Activated CD4-positive, alpha-beta T cell treated with anti-CD3 and anti-CD28 coated beads for 48 hours (primary cell): ENCODE results near the gene EEF1AKMT1.
"Not testable (repeated sequence)": the region's sequence is repeated elsewhere in the genome, so short reads cannot be mapped to it uniquely, and the experiment has no call there.

ENCODE experiments used
- DNase-seq: peaks from one replicate; pipeline ENCODE4 v3.0.0-alpha.2; 2020

EEF1AKMT1 gene

DNA sequence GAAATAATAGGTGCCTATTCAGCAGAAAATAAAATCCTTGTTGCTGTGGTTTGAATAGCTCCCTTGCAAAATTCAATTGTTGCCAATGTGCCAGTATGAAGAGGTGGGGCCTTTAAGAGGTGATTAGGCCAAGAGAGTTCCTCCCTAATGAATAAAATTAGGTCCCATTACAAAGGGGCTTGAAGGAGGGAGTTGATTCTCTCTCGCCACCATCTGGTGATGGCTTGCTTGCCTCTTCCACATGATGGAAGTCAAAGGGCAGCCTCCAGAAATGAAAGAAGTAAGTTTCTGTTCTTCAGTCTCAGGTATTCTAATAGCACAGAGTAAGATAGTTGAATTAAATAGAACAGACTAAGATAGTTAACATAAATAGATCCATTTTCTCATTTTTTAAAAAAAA lies 3.0 kb upstream of the EEF1AKMT1 start:
- no peak for DNase-seq

DNA sequence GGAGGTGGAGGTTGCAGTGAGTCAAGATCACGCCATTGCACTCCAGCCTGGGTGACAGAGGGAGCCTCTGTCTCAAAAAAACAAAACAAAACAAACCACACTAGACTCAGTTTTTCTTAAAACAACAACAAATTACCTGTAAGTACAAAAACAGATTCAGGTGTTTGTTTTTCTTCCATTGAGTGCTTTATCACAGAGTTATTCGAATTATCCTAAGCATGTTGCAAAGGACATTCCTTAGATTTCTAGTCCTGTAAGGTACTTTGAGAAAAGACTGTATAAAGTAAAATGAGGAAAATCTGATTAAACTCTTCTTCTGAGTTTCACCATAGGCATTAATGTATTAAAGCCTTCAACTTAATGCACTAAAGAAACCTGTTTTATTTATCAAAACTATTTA lies 2.2 kb upstream of the EEF1AKMT1 start:
- DNase-seq, result no peak

DNA sequence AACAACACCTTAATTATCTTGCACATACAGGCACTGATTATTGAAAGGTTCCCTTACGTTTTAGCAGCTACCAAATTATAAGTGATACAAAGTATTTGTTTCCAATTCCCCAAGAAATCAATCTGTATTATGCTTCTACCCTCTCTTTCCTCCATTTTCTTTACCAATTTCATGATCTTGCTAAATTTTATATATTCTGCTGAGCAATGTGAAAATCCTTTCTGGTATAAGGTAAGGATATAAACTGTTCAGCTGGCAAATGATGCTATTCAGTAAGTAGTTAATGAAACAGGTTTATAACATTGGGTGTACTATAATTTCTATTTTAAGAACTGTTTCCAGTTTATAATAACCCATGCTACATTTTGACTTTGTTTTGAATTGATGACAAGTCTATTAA lies 985 bp upstream of the EEF1AKMT1 start:
- no peak for DNase-seq

DNA sequence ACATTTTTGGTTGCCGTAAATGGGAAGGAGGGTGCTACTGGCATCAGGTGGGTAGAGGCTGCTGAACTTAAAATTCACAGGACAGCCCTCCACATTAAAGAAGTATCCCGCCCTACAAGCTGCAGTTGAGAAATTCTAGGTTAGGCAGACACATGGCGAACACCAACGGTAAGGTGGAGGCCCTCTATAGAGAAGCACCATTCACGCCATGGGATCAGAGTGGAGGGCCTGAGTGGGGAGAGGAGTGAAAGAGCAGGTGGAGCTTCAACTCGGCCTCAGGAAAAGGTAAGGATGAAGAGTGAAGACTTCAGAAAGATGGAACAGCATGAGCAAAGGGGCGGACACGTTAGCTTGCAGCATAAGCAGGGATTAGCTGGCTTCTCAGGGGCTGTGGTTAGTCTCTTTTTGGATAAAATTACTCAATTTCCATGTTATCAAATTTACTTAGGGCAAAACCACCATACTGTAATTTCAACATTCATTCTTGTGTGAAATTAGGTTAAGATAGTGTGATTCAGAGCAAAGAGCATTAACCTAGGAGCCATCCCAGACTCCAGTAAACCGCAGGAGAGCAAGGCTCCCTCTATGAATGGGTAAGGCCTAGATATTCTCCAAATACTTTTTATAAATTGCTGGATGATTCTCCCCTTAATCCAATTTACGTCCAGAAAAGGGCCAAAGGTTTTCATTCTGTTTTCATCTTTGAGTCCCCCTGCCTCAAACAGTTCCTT lies 1.2 kb downstream of the EEF1AKMT1 start:
- DNase-seq, result peak; percentile 12

DNA sequence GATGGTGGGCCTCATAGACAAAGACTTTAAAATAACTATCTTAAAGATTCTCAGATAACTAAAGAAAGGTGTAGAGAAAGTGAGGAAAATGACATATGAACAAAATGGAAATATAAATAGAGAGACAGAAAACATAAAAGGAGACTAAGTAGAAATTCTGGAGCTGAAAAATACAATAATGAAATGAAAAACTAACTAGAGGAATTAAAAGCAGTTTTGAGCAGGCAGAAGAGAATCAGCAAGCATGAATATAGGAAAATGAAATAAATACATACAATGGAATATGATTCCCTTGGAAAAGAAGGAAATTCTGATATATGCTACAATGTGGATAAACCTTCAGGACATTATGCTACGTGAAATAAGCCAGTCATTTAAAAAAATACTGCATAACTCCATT lies 3.9 kb downstream of the EEF1AKMT1 start:
- no peak for DNase-seq

DNA sequence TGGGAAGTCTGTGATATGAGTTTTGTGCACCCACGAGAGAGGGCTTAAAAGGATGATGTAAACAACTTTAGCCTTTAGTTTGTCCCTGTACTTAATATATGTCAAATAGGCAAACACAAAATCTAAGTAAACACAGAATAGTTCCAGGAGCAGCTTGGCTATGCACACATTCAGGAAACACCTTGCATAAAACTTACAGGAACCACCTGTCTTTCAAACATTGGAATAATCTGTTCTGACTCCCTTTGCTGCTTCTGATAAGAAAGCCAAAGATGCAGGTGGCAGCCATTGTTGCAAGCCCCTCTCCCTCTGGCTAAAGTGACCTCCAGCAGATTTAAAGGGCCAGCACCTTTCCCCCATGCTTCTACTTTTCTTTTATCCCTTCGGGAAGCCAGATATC lies 4.7 kb downstream of the EEF1AKMT1 start:
- no peak for DNase-seq

DNA sequence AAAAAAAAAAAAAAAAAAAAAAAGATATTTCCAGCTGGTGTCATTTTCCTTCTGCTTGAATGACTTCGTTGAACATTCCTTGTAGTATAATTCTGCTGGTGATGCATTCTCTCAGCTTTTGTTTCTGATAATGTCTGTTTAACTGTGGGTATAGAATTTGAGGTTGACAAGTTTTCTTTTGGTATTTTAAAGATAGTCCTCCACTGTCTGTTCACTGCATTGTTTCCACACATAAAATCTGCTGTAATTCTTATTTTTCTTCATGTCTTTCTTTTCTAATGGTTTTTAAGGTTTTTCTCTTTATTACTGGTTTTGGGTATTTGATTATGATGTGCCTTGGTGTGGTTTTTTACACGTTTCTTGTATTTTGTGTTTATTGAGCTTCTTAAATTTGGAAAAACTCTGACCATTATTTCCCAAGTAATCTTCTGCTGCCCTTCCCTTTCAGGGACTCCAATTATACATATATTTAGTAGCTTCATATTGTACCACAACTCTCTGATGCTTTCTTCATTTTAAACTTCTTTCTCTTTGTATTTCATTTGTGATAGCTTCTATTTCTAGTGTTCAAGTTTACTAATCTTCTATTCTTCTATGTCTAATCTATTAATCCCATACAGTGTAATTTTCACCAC lies 6.3 kb downstream of the EEF1AKMT1 start:
- DNase-seq, result no peak

DNA sequence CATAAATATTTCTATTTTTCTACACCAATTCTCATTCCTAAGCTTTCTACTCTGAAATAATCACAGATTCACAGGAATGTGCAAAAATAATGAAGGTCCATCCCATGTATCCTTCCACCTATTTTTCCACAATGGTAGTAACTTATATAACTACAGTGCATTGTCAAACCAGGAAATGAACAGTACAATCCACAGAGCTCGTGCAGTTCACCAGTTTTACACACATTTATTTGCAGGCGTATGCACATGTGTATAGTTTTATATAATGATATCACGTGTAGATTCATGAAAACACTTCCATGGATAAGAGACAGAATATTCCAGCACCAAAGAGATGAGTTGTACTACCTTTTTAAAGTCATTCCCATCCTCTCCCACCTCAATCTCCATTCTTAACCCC lies 12.9 kb downstream of the EEF1AKMT1 start:
- no peak for DNase-seq

DNA sequence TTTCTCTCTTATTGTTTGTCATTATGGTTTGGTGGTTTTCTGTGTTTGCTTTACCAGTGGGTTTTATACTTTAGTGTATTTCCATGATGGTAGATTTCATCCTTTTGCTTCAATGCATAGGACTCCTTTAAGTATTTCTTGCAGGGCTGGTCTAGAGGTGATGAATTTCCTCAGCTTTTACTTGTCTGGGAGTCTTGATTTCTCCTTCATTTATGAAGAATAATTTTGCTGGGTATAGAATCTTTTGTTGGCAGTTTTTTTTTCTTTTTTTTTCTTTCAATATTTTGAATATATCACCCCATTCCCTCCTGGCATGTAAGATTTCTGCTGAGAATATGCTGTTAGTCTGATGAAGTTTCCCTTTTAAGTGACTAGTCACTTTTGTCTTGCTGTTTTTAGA lies 19.8 kb downstream of the EEF1AKMT1 start:
- no peak for DNase-seq

DNA sequence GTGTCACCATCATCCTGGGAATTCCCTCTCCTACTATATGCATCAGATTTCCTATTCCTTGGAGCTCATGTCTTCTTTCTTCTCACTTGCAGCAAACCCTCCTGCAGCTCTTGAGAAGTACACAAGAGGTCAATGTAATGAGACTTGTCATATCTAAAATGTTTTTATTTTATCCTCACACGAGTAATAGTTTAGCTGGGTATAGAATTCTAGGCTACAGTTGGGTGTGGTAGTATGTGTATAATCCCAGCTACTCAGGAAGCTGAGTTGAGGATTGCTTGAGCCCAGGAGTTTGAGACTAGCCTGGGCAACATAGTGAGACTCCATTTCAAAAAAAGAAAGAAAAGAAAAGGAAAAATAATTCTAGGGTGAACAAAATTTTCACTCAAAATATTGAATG lies 24.4 kb downstream of the EEF1AKMT1 start:
- no peak for DNase-seq

DNA sequence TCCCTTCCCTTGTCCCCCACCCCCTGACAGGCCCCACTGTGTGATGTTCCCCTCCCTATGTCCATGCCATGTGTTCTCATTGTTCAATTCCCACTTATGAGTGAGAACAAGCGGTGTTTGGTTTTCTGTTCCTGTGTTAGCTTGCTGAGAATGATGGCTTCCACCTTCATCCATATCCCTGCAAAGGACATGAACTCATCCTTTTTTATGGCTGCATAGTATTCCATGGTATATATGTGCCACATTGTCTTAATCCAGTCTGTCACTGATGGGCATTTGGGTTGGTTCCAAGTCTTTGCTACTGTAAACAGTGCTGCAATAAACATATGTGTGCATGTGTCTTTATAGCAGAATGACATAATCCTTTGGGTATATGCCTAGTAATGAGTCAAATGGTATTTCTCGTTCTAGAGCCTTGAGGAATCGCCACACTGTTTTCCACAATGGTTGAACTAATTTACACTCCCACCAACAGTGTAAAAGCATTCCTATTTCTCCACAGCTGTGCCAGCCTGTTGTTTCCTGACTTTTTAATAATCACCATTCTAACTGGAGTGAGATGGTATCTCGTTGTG lies 29.8 kb downstream of the EEF1AKMT1 start:
- not testable (repeated sequence) for DNase-seq

DNA sequence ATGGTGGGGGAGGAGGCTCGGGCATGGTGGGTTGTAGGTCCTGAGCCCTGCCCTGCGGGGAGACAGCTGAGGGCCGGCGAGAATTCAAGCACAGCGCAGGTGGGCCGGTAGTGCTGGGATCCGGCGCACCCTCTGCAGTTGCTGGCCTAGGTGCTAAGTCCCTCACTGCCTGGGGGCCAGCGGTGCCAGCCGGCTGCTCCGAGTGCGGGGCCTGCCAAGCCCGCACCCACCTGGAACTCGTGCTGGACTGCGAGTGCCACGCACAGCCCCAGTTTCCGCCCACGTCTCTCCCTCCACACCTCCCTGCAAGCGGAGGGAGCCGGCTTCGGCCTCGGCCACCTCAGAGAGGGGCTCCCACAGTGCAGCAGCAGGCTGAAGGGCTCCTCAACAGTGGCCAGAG lies 33.7 kb downstream of the EEF1AKMT1 start:
- DNase-seq, result no peak

DNA sequence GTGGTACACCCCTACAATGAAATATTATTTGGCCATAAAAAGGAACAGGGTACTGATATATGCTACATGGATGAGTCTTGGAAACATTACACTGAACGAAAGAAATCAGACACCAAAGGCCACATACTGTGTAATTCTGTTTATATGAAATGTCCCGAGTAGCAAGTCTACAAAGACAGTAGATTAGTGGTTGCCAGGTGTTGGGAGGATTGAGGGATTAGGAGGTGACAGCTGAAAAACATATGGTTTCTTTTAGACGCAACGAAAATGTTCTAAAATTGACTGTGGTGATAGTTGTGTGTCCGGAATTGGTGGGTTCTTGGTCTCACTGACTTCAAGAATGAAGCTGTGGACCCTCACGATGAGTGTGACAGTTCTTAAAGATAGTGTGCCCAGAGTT lies 35.1 kb downstream of the EEF1AKMT1 start:
- DNase-seq, result no peak

DNA sequence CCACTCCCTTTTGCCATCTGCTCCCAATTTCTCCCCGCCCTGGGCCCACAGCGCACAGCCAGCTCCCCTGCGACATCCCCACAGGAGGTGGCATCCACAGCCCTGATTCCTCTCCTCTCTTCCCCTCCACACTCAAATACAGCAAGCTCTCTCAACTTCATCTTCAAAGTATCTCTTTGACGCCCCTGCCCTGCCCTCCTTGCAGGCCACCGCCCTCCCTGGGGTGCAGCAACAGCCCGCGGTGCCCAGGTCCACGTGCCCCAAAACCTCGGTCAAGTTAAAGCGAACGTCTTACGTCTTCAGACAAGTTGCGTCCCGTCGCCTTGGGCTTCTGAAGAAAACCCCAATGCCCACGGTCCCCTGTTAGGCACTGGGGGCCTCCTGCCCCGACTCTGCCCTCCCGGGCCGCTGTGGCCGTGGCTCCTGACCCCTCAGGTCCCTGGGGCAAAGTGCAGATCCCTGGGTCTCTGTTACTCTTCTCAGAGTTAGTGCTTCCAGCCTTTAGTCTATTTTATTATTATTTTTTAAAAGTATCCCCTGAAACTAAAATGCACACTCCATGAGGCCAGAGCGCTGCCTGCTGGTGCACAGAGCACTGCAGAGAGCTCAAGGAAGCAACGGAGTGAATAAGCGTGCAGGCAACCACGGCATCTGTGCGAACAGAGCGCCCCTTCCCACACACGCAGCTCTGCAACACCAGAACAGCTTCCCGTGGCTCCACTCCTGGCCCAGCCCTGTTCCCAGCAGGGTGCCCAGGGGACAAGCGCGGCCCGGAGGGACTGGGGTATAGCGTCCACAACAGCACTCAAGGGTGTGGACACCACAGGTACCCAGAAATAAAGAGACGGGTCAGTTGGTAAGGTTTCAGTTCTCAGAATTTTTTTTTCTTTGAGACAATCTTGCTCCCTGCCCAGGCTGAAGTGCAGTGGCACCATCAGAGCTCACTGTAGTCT lies 43.9 kb downstream of the EEF1AKMT1 start:
- no peak for DNase-seq

DNA sequence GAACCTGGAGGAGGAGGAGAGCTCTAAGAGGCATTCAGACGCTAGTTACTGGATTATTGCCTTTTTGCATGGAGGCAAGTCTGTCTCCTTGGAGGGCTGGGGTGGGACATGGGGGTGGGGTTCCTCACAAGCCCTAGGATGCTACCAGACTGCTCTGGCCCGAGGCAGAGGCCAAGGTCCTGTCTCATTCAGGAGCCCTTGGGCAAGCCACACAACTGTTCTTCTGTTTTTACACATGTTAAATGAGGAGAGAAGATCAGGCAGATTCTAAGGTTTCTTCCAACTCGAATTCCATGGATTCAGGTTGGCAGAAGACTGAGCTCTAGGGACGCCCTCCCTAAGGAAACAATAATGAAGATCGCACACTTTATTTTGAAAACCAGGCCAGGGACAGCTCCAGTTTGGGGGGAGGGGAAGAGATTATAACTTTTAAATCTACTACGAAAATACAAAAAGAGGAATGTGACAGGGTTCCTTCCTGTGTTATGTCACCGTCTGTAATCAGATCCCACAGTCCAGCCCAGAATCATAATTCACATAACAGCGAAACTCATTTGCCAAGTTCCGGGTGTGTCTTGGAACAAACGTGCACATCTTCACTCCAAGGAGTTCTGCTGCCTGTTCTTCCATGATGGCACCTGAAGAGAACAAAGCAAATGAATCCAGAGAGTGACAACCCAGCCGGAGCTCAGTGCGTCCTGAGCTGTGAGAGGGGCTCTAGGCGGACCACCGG lies 45.0 kb downstream of the EEF1AKMT1 start:
- DNase-seq, result no peak

DNA sequence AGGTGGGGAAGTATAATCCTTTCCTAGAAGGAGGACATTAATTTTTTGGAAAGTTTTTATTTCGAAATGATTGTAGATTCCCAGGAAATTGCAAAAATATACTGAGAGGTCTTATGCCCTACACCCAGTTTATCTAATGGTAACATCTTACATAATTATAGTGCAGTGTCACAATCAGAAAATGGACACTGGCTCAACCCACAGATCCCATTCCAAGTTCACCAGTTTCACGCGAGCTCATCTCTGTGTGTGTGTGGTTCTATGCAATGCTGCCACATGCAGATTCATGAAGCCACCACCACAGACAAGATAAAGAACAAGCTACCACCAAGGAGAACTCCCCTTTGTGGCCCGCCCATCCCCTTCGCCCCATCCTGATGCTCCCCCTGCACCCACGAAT lies 45.9 kb downstream of the EEF1AKMT1 start:
- no peak for DNase-seq

DNA sequence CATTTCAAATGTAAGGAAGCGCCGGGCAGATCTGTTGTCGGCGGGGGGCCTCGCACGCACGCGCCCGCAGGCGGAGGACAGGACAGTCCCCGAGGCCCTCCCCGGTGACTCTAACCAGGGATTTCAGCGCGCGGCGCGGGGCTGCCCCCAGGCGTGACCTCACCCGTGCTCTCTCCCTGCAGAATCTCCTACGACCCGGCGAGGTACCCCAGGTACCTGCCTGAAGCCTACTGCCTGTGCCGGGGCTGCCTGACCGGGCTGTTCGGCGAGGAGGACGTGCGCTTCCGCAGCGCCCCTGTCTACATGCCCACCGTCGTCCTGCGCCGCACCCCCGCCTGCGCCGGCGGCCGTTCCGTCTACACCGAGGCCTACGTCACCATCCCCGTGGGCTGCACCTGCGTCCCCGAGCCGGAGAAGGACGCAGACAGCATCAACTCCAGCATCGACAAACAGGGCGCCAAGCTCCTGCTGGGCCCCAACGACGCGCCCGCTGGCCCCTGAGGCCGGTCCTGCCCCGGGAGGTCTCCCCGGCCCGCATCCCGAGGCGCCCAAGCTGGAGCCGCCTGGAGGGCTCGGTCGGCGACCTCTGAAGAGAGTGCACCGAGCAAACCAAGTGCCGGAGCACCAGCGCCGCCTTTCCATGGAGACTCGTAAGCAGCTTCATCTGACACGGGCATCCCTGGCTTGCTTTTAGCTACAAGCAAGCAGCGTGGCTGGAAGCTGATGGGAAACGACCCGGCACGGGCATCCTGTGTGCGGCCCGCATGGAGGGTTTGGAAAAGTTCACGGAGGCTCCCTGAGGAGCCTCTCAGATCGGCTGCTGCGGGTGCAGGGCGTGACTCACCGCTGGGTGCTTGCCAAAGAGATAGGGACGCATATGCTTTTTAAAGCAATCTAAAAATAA lies 52.1 kb downstream of the EEF1AKMT1 start:
- DNase-seq, result peak; percentile 40

DNA sequence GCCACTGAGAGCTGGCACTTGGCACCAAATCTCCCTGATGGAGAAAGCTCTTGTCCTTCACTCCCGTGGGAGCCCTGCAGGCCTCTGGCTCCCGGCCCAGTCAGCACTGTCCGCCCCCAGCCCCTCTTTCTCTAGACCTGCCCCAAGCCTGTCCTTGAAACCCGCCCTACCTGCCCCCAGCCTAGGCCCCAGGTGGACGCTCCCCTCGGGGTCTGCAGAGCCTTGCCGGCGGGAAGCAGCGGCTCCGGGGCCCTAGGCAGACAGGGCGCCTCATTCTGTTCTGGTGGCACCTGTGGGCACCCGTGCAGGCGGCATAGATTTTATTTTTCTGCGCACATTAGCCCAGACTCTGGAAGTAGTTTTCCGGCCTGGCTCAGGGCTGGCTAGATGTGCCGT lies 52.7 kb downstream of the EEF1AKMT1 start:
- no peak for DNase-seq

DNA sequence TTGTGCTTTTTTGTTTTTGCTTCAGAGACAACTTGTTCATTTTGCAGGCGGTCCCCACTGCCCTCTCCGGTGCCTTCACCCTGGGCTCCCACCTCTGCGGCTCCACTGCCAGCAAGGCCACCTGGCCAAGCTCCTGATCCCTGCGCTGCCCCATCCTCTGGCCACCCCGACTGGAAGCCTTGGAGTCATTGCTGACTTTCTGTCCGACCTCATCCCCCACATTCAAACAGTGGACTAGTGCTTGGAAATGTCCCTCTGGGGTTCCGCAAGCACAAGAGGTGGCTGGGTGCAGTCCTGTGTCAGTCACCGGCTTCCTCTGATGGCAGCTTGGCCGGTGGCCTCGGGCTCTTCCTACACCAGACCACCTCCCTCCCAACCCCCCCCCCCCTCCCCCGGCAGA lies 53.3 kb downstream of the EEF1AKMT1 start:
- DNase-seq, result no peak

DNA sequence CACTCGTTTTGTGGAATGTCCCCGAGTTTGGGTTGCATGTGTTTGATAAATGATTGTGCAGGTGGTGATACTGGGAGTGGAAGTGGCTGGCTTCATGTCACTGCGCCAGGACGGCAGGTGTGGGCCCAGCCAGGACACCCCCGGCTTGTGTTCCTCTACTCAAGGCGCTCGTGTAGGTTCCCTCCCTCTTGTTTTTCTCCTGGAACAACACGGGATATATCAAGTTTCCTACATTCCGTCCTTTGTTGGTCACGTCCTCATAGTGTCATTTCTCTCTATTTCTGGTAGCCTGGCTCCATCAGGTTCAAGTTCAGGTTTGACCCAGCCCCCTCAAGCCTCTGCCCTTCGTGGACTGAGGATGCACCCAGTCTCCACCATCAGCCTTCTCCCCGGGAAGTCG lies 54.0 kb downstream of the EEF1AKMT1 start:
- no peak for DNase-seq

DNA sequence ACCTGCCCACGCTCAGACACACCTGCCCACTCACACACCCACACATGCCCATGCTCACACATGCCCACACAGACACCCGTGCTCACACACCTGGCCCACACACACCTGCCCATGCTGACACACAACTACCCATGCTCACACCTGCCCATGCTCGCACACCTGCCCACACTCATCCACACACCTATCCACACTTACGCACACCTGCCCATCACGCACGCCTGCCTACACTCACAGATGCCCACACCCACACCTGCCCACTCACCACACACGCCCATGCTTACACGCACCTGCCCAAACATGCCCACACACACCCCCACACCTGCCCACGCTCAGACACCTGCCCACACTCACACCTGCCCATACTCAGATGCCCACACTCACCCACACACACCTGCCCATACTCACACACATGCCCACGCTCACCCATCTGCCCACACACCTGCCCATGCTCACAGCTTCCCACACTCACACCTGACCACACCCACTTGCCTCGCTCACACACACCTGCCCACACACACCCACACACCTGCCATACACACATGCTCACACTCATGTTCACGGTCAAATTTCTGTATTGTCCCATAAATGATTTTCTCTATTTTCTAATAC lies 54.7 kb downstream of the EEF1AKMT1 start:
- DNase-seq, result no peak
